ENCODE results near the gene CCDC177. TPM values are rescaled to one million over a fixed set of nuclear protein-coding genes. Genes with fewer than 3 reads are reported as not detected.

The CCDC177 gene
- total and polyA plus RNA-seq, 2 of the 8 experiments (the other 6 are each of a cell fraction or from before 2014, with no cell fraction given): 0.62 to 2.8 TPM

GRCh38 chr14:69594846-69595245, 20.2 kb upstream of the CCDC177 start (continued):
- TF ChIP-seq CHD7 (IDR thresholded peaks at IDR 0.05; ENCODE audit: insufficient replicate concordance, low read length) (no peak), FOSL1 (IDR thresholded peaks at IDR 0.05; ENCODE audit: insufficient read depth, low read depth, low read length) (no peak), POLR2AphosphoS5 (IDR thresholded peaks at IDR 0.05; ENCODE audit: low read depth, low read length) (no peak), SP1 (IDR thresholded peaks at IDR 0.05; ENCODE audit: low read depth, low read length) (no peak), SP2 (IDR thresholded peaks at IDR 0.05; ENCODE audit: low read length) (no peak), SAP30 (IDR thresholded peaks at IDR 0.05; ENCODE audit: insufficient read depth, insufficient replicate concordance, low read length) (no peak), BRCA1 (IDR thresholded peaks at IDR 0.05; ENCODE audit: low read depth, low read length) (no peak), SUZ12 (IDR thresholded peaks at IDR 0.05; ENCODE audit: low read length) (no peak), KDM1A (IDR thresholded peaks at IDR 0.05; ENCODE audit: borderline replicate concordance, low read length) (no peak), SIN3A (conservative IDR thresholded peaks at IDR 0.05 in 1 of 2, IDR thresholded peaks at IDR 0.05 in 1 of 2; ENCODE audit: low read depth in 1 of 2, low read length in 2 of 2) (no peak), EZH2 (IDR thresholded peaks at IDR 0.05; ENCODE audit: low read depth, low read length, severe bottlenecking) (no peak)
